ENCODE results near the gene SCN4A.
"Not testable (repeated sequence)": the region's sequence is repeated elsewhere in the genome, so short reads cannot be mapped to it uniquely, and the experiment has no call there.

Gene SCN4A

DNA sequence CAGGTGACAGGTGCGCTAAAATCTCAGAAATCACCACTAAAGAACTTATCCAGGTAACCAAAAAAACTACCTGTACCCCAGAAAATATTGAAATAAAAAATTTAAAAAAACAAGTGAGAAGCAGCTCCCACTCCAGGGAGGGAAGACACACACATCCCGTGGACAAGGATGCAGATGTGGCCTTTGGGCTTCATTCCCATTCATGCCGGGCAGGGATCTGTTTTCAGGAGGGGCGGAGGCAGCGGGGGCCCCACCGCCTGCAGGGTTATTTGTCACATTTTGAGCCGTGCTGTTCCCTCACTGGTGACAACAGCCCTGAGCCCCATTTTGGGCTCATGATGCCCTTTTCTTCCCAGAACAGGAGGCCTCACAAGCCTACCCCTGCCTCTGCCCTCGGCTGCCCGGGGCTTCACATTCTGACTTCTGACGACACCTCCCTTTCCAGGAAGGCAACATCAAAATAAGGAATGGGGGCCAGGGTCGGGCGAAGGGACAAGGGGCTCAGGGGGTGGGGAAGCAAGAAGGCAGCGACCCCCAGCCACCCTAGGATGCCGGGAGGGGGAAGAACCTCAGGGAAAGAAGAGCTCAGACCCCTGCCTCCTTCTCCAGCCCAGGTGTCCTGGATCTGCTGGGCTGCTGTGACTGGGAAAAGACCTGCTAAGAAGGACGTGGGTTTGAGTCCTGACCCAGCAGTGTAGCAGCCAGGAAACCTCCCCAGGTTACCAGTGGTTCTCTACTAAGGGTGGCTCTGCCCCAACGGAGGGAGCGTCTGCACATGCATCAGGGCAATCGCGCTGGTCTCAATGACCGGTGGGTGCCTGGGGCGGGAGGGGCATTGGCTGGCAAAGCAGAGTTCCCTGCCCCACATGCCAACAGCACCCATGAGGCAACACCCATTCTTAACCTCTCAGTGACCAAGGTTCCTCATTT is 38.3 kb downstream of the SCN4A start:
- DNase-seq (ENCODE audit: low read depth): no peak

DNA sequence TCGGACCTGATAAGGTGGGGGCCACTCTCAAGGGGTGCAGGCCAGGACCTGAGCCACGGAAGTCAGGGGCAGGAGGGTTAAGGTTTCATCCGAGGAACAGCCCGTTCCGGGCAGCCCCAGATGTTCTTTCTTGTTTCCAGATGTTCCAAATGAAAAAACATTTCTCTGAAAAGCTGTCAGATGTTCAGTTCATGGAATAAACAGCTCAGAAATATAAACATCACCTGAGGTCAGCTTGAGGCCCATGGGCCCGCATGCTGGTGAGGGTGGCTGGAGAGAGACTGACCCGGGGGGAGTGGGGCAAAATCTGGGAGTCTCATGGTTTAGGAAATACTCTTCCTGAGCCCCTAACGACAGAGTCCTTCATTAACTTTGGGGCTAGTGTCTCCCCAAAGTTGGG is 39.1 kb downstream of the SCN4A start:
- DNase-seq (ENCODE audit: low read depth): no peak

DNA sequence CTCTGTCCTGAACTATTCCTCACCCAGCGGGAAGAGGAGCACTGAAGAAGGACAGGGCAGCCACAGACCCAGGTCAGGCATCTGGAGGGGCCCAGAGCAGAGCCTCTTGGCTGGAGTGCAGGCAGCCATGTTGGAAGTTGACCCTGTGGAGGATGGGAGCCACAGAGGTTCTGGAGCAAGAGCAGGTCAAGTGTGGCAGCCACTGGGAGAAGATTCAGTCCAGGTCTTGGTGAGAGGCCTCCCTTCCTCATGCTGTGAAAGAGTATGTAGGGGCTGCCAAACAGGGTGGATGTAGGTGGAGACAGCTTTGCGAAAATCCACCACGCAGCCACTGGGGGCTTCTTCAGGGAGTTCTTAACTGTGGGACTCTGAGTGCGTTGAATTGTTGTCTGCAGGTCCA is 40.0 kb downstream of the SCN4A start:
- no peak for DNase-seq (ENCODE audit: low read depth)

DNA sequence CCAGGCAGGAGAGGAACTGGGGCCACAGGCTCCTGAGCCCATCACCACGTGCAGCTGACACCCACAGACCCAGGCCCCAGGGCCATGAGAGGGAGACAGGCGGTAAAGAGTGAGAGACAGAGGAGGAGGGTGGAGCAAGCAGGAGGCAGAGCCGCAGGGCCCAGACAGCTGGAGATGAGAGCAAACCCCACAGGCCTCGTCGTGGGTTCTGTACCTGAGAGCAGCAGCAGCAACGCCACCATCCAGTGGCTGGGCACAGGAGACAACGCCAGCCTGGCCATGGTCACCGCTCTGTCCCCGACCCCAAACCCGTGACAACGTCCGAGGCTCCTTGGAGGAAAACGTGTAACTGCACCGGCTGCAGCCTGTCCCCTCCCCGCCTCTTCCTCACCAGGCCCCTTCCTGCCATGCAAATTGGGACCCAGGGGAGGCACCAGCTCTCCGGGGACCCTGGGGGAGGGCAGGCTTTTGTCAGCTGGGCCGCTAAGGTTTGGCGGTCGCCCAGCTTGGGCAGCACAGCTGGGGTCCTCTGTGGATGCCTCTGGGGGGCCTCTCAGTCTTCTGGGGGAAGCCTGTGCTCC is 40.6 kb downstream of the SCN4A start, which contains the start of gene CD79B:
Gene CD79B, minus strand, starts transcription at position 351 of the 581 bp plus-strand sequence. Its CDS starts 70 bp downstream, at position 281.
- DNase-seq (ENCODE audit: low read depth): no peak

DNA sequence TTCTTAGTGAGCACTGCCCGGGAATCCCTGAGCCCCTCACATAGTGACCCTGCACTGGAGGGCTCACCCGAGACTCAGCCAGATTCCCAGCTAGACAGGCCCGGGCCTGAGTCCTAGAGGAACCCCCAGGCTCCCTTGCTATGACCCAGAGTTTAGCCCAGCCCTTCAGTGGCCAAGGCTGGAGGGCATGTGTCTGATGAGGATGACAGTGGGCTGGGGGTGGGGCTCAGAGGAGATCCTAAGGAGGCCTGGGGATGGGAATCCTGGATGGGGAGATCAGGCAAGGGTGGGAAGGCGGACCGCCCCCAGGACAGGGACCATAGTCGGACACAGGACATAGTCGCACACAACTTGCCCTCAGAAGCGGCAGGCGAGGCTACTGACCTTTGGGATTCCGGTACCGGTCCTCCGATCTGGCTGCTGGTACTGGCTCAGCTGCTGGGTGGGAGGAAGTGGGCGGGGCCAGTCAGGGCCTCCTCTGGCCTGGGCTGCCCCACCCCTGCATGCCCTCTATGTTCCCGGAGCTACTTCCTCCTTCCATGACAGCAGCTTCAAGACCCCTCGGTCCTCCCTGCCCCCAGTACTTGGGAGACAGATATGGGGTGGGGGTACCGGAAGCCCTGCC is 41.7 kb downstream of the SCN4A start:
- DNase-seq (ENCODE audit: low read depth): peak; percentile 52

DNA sequence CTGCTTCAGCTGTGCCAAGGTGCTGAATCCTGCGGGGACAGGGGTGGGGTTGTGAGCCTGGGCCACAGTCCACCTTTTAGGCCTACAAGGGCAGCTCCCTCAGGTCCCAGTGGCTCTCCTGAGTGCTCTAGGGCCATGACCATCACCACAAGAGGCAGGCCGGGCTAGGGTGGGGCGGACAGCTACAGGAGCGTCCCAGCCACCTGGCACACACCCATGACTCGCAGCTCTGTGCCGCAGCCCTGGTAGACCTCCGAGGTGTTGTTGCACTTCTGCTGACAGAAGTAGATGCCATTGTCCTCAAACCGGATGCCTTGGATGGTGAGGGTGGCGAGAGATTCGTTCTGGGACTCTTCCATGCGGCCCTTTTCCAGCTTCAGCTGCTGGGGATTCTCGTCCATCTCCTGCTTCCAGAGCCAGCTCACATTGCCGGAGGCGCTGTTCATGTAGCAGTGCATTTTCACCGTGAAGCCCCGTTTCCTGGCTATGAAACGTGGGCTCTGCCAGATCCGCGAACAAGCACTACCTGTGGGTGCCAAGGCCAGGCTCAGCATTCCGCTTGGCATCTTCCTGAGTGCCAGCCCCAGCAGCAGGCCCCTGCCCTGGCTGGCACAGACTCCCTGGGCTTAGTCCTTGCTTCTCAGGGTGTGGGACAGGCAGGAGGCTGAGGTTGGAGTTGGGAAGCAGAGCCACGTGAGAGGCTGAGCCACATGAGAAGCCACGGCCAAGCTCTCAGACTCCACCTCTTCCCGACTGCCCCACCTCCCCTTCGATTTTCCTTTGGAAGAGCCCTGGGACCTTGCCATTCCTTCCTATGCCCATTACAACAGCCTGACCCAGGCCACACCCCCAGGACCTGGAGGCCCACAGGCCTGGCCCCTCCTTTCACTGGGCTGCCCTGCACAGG is 42.6 kb downstream of the SCN4A start:
- no peak for DNase-seq (ENCODE audit: low read depth)

DNA sequence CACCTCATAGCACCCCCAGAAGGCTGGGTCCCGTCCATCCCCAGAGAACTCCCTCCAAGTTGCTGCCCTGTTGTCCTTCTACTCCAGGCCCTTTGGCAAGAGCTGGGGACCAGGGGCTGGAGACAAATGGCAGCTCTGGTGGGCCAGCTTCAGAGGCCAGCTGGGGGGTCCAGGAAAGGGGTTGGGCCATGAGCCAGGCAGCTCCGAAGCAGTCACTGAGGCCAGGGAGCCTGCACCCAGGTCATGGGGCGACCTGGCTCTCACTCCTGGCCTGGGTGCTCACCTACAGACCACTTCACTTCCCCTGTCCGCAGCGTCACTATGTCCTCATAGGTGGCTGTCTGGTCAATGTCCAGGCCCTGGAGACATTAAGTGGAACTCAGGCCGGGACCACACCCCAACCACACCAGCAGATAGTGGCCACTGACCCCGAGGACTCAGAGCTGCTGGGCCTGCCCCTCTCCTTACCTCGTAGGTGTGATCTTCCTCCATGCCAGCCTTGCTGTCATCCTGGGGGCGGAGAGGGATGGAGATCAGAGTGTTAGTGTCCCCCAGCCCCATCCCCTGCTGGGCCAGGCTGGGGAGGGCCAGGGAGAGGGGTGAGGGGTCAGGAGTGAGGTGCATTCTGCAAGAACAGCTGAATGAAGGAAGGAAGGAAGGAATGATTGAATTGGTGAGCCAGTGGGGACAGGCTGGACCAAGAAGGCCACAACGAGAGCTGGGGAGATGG is 43.6 kb downstream of the SCN4A start:
- no peak for DNase-seq (ENCODE audit: low read depth)

DNA sequence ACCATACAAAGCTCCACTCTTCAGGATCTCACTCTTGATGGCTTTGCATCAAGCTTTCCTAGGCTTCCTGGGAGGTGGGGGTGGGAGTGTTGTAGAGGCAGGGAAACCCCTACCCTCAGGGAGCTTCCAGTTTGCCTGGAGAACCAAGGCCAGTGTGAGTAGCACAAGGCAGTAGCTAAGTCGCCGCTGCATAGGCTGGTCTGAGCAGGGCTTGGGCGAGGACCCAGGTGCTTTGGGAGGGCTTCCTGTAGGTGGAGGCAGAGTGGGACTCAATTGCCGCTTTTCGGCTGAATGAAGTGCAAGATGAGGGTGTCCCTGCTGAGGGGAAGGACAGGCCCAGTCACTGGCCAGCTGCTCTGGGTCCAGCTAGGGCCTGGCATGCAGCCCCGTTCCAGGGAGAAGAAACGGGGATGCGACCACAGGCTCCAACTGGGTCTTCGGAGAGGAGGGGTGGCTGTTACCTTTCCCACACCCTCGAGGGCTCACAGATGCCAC is 44.5 kb downstream of the SCN4A start:
- DNase-seq (ENCODE audit: low read depth): no peak

DNA sequence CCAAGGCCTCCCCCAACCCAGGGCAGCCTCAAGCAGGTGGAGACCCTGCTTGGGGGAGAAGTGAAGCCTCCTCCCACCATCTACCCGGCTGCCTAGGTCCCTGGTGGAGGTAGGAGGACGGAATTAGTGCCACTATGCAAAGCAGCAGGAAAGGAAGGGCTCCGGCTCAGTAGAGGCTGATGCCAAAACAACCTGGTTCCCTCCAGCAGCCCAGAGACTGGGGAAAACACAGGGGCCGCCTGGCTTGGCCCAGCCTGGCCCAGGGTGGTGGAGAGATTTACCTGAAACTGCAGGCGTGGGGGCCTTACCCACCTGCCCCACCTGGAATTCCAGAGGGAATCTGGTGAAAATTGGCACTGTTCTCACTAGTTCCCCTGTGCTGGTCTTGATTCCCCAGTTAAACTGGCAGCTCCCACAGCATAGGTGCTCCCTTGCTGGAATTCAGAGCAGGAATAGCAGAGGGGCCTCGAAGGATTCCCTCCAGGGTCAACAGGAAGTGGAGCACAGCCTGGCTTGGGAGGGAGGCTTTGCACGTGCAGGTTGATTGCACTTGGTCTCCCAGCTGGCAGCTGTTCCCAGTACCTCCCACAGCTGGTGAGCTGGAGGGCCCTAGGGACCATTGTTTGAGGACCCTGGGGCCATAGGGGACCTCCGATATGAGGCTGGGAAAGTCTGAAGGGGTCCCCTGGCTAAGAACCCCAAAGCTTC is 45.1 kb downstream of the SCN4A start:
- no peak for DNase-seq (ENCODE audit: low read depth)

DNA sequence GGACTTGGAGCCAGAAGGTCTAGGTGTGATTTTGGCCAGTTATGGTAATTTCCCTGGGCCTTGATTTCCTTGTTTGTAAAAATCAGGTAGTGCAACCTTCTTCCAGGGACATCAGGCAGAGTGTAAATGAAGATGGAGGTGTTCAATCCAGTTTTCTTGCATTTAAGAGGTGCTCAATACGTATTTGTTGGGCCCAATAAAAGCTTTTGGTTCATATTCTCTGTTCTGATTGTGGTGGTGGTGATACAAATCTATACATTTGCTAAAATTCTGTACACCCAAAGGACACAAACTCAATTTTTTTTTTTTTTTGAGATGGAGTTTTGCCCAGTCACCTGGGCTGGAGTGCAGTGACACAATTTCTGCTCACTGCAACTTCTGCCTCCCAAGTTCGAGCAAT is 46.6 kb downstream of the SCN4A start:
- no peak for DNase-seq (ENCODE audit: low read depth)

DNA sequence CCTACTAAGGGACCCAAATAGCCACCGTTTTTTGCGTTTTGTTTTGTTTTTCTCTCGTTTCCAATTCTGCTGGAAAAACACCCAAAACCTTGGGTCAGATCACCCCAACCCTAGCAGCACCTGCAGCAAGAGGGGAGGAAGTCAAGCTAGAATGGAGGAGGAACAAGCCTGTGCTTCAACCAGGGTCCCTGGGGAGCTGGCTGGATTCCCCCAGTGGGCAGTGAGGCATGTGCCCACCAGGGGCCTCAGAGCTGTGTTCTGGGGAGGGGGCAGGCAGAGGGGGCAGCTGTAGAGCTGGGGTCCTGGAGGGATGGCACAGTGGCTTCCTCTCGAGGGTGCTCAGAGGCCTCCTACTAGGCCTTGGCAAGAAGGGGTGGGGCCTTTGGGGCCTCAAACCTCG is 47.1 kb downstream of the SCN4A start:
- DNase-seq (ENCODE audit: low read depth): no peak

DNA sequence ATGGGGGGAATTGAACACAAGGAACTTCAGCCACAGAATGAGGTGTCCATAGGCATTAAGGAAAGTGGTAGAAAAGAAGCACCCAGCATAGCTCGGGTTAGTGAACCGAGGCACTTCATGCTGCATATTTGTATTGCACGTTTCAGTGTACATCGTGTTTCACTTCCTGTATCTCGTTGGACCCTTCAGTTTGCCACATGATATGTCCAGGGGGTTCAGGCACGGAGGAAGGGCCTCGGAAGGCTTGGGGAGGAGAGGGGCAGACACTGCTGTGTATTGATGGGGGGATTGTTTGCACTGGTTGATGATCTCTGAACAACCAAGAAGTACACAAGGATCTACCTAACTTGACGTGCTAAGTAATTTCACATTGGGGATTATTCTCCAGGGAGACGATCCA is 50.3 kb downstream of the SCN4A start:
- DNase-seq (ENCODE audit: low read depth): not testable (repeated sequence)

DNA sequence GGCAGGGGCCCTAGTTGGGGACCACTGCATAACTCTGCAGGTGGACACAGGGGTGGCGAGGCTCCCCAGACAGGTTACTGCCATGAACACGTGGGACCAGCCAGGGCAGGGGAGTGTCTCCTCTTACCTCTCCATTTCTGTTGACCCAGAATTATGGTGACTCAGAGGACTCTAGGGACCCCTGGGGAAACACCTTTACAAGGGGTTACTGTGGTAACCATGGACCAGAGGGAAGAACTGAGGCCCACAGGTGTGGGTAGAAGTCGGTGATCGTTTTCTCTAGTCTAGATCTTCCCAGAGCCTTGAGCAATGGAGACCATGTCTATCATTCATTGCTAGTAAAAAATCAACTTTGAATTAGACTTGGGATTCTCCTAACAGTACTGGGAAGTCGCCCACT is 51.9 kb downstream of the SCN4A start:
- not testable (repeated sequence) for DNase-seq (ENCODE audit: low read depth)

DNA sequence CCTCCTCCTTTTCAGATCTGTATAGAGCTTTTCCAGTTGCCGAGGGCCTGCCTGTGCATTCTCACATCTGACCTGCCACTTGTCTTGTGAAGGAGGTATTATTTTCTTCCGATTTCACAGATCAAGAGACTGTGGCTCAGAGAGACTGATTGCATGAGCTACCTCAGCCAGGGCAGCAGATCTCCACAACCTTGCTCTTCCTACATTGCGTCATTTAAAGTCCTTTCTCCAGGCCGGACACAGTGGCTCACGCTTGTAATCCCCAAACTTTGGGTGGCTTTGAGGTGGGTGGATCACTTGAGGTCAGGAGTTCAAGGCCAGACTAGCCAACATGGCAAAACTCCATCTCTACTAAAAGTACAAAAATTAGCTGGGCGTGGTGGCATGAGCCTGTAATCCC is 52.7 kb downstream of the SCN4A start:
- DNase-seq (ENCODE audit: low read depth): not testable (repeated sequence)

DNA sequence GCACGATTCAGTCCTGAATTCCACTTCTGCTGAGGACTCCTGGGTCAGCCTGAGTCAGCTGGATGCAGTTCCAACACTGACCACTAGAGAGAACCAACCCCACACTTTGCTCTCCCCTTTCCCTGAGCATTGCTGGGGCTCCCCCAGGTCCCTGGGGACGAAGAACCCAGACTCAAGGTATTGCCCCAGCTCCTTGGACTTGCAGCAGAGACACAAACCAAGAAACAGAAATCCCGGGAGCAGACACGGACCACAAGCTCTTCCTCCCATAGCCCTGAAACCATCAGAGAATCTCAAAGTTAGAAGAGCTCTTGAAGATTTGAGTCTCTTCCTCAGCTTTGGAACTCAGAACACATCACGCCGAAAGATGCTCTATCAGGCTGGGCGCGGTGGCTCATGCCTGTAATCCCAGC is 53.4 kb downstream of the SCN4A start:
- DNase-seq (ENCODE audit: low read depth): peak; percentile 62

DNA sequence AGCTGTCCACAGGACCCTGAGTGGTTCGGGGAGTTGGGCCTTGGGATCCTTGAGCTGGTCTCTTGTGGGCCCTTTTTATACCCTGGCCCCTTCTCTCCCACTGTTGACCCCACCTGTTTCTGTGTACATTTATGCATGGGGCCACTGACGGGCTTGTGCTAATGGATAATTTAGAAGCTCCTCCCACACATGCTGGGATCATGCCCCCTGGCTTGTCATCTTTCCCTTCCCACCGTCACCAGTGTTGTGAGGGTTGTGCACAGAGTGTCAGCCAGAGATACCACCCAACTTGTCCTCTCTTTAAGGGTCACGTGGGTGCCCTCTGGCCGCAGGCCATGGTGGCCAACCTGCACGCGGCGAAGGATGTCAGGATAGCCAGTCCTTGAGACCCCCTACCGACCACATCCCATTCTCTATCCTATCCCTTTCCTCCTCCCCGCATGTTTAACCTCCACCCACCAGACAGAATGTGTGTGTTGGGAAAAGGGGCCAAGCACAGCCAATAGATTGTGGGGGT is 53.9 kb downstream of the SCN4A start, which contains the start of gene GH1:
Gene GH1, minus strand, starts transcription at position 51 of the 517 bp plus-strand sequence. CDS start 63 bp downstream, outside the sequence.
- DNase-seq (ENCODE audit: low read depth): not testable (repeated sequence)

DNA sequence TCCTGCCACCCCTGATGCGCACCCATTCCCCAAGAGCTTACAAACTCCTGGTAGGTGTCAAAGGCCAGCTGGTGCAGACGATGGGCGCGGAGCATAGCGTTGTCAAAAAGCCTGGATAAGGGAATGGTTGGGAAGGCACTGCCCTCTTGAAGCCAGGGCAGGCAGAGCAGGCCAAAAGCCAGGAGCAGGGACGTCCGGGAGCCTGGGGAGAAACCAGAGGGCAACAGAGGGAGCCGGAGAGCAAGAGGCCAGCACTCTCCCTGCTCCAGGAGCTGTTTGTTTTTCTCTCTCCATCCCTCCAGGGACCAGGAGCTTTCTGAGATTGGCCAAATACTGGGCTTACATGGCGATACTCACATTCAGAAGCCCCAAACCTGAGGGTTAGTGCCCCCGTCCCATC is 54.4 kb downstream of the SCN4A start:
- DNase-seq (ENCODE audit: low read depth): no peak

DNA sequence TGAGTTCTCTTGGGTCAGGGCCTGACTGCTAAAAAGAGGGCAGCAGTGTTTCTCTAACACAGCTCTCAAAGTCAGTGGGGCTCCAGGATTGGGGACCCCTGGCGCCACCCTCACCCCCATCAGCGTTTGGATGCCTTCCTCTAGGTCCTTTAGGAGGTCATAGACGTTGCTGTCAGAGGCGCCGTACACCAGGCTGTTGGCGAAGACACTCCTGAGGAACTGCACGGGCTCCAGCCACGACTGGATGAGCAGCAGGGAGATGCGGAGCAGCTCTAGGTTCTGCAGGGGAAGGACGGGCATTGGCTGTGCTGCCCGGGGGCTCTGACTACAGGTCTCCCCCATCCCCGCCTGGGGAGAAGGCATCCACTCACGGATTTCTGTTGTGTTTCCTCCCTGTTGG is 55.1 kb downstream of the SCN4A start:
- no peak for DNase-seq (ENCODE audit: low read depth)

DNA sequence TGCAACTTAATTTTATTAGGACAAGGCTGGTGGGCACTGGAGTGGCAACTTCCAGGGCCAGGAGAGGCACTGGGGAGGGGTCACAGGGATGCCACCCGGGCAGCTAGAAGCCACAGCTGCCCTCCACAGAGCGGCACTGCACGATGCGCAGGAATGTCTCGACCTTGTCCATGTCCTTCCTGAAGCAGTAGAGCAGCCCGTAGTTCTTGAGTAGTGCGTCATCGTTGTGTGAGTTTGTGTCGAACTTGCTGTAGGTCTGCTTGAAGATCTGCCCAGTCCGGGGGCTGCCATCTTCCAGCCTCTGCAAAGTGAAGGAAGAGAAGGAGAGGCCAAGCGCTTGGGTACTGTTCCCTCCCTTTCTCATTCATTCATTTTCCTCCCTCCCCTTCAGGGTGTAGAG is 55.5 kb downstream of the SCN4A start:
- not testable (repeated sequence) for DNase-seq (ENCODE audit: low read depth)

All from activated T-cell treated with anti-CD3 and anti-CD28 coated beads for 1 hour (primary cell).